Measurements from ENCODE around the gene RAP1GAP2.

RAP1GAP2 gene

DNA sequence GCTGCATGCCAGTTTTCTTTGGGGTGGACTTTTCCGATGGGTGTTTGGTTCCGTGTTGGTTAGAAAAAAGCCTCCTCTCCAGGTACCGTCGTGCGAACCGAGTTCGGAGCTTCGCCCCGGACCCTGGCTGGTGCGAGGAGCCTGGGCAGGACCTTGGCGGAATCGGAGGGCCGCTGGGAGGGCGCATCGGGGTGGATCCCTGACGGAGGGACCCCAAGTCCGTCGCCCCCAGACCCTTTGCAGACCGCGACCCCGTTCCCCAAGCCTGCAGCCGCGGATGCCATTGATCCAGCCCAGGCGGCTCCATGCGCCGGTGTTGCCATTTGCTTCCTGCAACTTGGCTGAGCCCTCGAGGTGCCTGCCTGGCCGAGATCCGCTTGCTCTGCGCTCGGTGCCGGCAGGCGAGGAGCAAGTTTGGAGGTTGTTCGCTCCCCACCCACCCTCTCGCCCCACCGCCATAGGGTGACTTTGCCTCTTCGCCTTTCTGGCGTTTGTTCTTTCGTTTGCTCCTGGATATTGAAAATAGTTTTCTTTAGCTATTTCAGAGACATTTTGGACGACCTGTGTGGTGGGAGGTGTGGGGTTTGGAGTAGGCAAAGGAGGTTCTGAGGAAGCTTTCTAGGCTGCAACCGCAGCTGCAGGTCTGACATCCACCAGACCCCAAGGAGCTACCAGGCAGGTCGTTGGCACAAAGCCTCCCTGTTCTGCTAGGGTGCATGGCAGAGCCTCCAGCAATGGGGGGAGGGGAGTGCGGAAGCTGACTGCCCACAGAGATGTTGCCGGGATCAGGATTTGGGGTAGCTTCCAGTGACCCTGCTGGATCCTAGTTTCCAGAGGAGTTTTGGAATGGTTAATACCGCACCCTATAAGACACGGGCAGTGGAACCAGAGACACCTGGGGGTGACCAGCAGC is 58.2 kb downstream of the RAP1GAP2 start:
- peak in 1 of 2 experiments; percentile 7 for DNase-seq

DNA sequence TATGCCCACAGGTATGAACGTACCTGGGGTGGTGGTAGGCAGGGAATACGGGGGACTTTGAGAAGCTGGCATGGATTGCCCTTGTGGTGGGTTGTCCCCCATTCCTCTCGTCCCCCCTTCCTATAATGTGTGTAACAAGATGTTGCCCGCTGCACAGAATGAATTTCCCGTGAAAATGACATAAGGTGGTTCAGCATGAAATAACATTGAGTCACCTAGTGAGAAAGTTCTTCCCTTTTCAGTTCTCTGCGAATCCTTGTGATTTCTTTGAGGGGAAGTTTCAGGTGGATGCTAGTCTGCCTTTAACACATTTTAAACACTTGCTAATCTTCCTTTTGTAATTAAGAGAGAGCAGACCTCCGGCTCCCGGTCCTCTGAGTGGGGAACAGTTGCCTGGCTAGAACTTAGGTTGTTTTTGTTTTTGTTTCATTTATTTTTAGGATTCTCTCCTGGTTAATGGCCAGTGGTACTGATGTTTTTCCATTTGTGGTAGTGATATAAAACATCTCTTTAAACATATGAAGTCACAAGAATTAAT is 58.9 kb downstream of the RAP1GAP2 start:
- no peak for DNase-seq

DNA sequence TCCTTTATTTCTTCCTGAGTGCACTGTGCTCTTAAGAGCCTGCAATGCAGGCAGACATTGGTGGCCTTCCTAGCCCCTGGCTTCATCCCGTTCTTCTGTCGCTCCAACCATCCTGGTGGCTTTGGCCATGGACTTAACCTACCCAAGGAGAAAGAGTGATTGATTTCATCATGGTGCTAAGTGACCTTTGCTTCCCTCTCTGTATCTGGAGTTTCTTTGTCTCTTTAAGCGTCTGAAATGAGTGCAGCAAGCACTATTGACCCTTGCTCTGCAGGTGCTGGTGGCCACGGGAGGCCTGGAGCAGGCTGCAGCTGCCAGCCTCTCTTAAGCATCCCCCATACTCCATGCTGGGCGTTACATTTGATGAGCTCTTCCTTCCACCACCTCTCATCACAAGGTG is 60.5 kb downstream of the RAP1GAP2 start:
- DNase-seq = no peak

DNA sequence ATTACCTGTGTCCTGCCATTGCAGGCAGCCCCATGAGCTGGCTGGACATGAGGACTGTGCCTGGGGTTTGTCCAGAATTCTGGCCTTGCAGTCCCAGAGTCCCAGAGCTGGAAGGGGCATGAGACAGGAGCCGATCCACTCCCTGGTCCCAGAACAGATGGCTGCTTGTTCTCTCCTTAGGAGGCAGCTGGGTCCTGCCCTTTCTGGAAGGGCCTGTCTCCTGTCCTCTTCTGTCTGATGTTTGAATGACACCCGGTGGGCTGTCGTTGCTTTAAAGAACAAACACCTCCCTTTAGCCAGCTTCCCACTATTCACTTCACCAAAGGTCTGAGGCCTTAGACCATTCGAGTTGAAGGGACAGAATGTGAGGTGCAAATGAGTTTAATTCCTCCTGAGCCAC is 63.8 kb downstream of the RAP1GAP2 start:
- DNase-seq = no peak

DNA sequence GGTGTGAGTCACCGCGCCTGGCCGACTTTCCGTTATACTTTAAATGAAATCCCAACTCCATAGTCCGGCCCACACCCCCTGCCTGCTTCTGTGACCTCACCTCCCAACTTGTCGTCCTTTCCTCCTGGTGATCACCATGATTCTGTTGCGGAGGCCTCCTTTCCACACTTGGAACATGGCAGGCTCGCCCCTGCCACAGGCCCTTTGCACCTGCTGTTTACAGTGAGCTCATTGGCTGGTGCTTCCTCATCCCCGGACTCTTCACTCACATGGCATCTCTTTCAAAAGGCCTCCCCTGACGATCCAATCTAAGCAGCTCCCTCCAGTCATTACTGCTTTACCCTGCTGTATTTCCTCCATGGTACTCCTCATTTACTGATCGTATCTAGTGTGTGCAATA is 64.6 kb downstream of the RAP1GAP2 start:
- DNase-seq = no peak

DNA sequence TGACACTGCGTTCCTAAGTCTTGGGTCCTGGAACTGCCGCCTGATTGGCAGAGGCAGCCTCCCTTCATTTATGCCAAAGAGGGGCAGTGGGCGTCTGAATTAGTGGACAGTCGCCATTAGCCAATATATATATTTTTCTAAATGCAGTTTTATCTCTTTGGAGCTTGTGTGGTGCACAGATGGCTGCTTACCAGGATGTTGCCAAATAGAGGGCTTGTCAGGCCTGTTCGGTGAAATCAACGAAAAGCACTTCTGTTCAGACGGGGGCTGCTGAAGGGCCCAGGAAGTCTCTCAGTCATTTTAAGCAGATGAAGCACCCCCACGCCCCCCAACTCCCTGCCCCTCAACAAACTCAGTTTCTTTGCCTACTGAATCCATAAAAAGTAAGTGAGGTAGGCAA is 66.0 kb downstream of the RAP1GAP2 start:
- DNase-seq = no peak

DNA sequence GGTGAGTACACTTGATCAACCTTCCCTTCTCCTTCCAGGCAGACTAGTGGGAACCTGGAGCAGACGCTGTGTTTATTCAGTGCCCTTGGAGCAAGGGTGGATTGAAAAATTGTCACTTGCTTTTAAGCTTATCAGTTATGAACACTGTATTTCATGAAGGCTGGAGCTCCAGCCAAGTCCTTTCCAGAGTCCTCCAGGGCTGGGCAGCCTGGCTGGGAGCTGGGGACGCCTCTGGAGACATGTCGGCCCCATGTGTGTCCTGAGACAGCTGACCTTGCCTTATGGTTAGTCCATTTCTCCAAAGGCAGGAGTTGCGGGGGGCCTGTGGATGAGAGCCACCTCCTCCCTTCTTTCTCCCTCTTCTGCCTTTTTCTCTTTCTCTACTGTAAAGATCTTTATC is 67.0 kb downstream of the RAP1GAP2 start:
- DNase-seq = no peak

DNA sequence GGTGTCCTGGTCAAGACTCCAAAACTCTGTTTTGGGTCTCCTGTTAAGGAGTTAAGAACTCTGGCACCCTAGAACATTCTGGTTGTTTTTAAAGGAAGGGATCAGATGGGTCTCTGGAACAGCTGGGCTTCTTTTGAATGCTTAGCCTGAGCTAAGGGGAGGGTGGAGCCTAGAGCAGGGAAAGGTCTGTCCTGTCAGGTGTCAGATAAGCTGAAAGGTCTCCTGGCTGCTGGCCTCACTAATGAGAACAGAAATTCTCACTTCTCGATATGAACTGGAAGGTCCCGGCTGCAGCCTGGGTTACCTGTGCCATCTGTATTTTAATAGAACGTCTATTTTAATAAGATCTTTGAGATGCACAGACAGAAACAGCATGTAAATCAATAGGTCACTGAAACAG is 69.0 kb downstream of the RAP1GAP2 start:
- no peak for DNase-seq

DNA sequence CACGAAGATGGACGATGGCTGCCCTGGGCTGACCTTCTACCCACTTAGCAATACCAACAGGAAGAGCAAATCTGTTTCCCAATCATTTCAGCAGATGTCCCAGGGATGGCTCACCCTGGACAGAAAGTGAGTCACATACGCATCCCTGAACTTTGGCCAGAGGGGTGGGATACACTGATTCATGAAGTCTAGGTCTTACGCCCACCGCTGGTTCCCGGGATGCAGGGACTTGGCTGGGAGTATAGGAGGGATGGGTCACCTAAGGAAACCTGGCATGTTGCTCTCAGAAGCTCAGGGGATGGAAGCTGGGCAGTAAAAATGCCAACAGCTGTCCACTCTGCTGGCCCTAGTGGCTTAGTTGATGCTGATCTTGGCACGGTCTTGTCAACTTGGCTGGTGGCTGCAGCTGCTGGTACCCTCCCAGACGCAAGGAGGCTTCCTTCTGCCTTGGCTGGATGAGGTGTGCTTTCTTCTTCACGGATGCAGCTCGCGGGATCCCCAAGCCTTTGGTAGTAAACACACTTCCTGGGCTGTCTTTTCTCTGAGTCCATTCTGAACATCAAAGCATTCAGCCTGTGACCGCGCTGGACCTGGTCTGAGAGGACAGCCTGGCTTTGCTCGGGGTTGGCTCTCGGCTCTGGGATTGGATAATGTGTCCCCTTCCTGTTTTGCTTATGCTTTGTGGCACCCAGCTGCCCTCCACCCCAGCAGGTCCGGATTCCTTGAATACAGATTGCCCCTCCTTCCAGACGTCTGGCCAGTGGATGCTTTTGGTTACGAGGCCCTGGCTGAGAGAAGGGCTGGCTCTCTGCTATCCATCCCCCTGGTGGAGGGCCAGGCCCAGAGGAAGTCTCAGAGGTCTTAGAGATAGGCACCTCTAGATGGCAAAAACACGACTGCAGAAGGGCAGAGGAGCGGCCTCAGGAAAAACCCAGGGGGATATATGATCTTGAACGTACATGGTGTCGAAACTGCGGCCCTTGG is 71.5 kb downstream of the RAP1GAP2 start:
- no peak for DNase-seq

DNA sequence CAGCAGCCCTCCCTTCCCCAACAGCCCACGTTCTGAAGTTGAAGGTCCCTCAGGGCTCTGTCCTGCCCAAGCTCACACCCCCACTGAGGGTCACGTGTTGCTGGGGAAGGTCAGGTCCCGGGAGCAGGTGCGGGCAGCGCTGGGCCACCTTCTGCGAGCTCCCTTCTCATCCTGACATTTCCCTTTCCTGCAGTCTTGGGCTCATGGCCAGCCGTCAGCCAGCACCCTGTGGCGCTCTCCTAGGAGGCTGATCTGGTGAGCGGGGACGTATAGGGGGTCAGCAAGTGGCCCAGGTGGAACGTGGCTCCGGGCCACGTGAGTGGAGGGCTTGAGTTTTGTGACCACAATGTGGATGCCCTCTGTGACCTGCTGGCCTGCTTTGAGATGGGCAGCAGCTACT is 73.4 kb downstream of the RAP1GAP2 start:
- DNase-seq = no peak

DNA sequence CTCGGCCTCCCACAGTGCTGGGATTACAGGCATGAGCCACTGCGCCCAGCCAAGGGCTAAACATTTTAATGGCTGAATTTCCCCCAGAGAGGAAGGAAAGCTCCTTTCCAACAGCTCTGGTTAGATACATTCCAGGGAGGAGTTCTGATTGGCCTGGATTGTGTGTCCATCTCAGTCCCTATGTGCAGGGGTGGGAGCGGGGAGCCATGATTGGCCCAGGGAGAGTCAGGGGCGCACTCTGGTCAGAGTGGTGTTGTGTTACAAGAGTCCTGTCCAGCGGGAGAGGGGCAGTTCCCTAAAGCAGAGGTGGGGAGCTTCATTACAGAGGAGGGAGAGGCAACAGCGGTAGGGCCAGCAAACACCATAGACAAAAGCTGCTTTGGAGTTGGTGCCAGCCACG is 75.0 kb downstream of the RAP1GAP2 start:
- DNase-seq = no peak

DNA sequence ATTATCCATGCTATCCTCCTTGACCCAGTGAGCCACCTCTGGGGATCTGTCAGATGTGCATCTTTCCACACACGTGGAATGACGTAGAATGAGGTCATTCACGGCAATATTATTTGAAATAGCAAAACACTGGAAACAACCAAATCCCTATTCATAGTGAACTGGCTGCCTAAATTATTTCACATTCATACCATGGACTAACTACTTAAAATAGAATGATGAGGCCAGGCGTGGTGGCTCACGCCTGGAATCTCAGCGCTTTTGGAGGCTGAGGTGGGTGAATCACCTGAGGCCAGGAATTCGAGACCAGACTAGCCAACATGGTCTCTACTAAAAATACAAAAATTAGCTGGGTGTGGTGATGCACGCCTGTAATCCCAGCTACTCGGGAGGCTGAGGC is 75.5 kb downstream of the RAP1GAP2 start:
- DNase-seq = no peak

DNA sequence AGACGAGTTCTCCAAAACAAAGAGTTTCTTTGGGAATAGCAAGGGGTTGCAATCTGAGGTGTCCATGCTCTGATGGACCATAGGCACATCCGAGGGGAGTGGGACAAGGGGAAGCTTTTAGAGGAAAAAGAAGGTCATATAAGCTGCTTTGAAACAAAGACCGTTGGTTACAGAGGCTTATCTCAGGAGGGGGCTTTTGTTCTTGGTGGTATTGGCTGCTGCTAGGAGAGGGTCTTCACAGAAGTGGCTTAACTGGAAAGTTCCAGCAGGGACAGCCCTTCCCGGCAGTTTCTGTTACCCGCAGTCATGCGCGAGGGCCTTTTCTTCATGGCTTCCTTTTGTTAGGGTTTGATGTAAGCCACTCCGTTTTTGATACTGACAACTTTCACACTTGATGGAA is 76.0 kb downstream of the RAP1GAP2 start:
- no peak for DNase-seq

DNA sequence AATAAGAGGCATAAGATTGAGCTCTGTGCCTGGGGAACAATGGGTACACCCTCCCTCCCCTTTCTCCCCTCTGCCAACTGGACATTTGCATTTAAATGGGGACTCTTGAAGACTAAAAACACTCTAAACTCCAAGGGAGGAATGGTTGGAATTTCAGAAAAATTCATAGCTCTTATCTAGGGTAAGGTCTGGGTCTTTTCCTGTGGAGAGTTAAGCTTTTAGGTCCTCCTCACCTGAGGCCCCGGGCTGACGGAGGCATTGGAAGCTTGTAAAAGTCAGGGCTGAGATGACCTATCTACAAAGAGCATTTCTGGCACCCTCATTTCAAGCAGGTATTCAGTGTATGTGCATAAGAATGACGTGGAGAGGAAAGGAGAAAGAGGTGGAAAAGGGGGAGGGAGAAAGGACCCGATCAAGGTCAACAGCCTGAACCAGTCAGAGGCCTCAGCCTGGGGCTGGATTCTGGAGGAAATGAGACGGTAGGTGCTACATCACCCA is 78.0 kb downstream of the RAP1GAP2 start:
- no peak for DNase-seq

DNA sequence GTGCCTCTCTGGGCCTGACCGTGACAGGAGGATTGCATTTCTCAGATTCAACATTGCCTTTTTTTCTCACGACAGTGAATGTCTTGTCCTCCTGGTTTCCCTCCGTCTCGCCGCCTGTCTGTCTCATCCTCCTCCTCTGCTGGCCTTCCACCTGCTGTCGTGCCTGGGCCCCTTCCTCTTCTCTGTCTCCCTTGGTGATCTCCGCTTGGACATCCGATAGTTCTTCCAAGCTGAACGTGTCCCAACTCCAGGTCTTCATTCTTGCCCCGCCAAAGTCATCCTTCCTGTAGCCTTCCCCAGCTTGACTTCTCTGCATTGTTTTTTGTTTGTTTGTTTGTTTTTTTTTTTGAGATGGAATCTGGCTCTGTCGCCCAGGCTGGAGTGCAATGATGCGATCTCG is 79.4 kb downstream of the RAP1GAP2 start:
- DNase-seq = no peak

DNA sequence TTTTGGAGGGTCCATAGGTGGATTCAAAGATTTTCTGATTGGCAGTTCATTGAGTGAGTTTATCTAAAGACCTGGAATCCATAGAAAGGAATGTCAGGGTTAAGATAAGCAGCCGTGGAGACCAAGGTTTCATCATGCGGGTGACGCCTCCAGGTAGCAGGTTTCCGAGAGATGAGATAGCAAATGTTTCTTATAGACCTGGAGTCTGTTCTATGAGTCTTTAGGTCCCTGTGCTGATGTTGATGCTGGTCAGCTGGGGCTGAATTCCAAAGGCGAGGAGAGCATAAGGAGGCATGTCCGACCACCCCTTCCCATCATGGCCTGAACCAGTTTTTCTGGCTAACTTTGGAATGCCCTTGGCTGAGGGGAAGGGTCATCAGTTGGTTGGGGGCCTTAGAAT is 80.2 kb downstream of the RAP1GAP2 start:
- no peak for DNase-seq

DNA sequence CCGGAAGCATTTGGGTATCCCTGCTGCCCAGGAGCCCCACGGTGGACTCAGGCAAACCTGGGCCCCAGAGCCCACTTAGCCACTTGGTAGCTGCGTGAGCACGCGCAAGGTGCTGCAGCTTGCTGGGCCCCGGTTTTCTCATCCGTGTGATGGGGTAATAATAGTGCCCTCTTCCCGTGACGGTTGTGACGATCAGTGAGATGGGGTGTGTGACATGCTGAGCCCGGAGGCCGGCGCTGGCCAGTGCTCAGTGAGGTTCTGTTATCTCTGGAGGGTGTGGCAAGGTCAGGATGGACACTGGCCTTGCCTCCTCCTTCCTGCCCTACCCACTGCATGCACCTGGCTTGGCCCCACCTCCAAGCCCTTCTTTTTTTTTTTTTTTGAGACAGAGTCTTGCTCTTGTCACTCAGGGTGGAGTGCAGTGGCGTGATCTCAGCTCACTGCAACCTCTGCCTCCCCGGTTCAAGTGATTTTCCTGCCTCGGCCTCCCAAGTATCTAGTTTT is 82.6 kb downstream of the RAP1GAP2 start:
- no peak for DNase-seq

DNA sequence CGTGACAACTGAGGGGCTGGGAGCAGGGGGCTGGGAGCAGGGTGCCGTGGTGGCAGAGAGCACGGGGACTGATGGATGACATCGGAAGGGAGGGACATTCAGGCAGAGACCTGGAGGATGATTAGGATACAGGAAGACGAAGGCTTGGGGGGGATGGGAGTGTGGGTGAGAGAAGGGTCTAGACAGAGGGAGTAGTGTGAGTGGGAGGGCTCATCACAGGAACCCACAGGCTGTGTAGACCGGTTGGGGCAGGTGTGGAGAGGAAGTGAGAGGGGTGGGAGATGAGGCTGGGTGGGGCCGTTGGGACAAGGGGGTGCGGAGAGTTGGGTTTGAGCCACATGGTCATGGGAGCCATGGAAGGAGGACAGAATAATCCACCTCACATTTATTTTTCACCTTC is 83.8 kb downstream of the RAP1GAP2 start:
- DNase-seq = no peak

DNA sequence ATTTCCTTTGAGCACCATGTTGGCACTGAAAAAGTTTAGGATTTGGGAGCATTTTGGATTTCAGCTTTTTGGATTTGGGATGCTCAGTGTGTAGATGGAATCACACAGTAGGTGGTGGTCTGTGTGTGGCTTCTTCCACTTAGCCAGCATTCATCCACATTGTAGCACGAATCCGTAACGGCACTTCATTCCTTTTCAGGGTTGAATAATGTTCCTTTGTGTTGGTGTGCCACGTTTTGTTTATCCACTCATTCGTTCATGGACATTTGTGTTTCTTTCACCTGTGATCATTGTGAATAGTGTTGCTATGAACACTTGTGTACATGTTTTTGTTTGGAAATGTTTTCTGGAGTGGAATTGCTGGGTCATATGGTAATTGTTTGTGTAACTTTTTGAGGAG is 85.1 kb downstream of the RAP1GAP2 start:
- DNase-seq = no peak

DNA sequence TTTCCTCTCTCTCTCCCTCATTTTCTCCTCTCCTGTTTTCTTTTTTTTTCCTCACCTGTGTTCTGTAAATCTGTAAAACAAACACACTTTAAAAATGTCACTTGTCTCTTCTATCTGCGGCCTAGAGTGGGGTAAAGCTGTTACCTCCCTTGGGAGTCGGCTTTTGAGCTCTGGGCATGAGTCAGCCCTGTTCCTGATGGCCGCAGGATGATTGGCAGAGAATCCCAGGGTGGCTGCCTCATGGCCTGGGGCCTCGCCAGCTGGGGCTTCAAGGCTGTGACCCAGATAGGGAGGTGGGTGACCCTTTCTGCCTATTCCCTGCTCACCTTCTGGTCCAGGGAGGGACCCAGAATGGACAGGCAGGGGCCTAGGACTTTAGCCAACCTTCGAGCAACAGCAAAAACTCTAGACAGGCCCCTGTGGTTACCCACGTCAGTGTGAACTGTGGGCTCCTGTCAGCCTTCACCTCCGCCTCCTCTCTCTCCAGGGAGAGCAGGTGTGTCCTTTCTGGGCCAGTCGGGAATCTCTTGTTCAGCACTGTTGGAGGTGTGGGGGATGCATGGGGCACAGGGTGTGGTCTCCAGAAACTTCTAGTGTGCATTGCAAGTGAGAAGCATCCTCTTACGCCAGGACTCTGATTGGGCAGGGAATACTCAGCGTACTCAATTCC is 87.4 kb downstream of the RAP1GAP2 start:
- no peak for DNase-seq

DNA sequence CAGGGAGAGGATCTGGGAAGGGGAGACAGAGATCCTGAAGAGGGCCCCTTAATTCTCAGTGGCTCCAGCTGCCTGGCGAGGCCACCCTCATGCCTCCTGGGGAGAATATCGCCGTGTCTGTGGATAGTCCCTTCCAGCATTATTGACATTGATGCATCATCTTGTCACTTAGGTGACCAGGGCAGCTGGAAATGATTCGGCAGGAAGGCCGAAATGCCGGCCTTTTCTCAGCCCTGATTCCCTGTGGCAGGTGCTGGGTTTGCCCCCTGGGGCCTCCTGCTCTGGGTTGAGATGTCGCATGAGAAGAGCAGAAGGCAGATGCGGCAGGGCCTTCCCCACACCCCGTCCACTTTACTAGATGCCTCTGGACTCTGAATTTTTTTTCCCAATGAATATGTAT is 89.5 kb downstream of the RAP1GAP2 start:
- no peak for DNase-seq

DNA sequence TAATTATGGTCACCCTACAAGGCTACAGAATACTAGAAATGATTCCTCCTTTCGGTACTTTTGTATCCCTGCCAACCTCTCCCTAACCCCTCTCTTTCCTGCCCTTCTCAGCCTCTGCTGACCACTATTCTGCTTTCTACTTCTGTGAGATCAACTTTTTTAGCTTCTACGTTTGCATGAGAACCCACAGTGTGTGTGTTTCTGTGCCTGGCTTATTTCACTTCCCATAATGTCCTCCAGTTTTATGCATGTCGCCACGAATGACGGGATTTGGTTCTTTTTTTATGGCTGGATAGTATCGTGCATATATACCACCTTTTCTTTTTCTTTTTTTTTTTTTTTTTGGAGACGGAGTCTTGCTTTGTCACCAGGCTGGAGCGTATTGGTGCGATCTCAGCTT is 92.1 kb downstream of the RAP1GAP2 start:
- DNase-seq = no peak

DNA sequence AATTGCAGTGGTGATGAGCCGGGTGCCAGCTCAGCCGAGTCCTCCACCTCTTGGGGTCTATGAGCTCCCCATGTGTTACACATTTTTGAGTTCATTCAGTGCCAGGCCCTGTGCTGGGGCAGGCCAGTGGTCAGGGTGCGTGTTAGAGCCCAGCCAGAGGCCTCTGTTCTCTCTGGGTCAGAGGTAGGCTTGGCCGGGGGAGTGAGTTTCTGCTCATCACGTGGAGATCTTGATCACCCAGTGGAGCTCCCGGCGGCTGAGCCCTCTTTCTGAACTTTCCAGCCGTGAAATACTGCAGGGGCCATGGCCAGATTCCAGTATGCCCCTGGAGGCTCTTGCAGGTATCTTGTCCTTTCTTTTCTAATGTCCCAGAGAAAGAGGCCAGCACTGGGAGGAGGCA is 93.0 kb downstream of the RAP1GAP2 start:
- DNase-seq = no peak

Data from stimulated activated CD4-positive, alpha-beta T cell treated with anti-CD3 and anti-CD28 coated beads, Interleukin-4, amount 100 ng/mL, for 4 hours (primary cell).